Fibroblast of skin of abdomen (primary cell): Measurements from ENCODE around the gene SYNGR2.

Experiments
- DNase-seq: peaks from one replicate; pipeline ENCODE4 v3.0.0-alpha.2; 2013

SYNGR2 gene

GRCh38 chr17:78206298-78206697 lies 37.9 kb downstream of the SYNGR2 start:
- DNase-seq: no peak

- DNase-seq: no peak
Measured at GRCh38 chr17:78208486-78208885, 40.1 kb downstream of the SYNGR2 start.

- DNase-seq: no peak
Measured at GRCh38 chr17:78210111-78210510, 41.7 kb downstream of the SYNGR2 start.

- no peak for DNase-seq
Measured at GRCh38 chr17:78211032-78211431, 42.7 kb downstream of the SYNGR2 start.

- DNase-seq: peak; percentile 87
Measured at GRCh38 chr17:78214016-78214705, 45.8 kb downstream of the SYNGR2 start, which contains the start of gene BIRC5. Gene BIRC5, plus strand, starts transcription at chr17:78214253. Its CDS starts 64 bp downstream, at chr17:78214317.

GRCh38 chr17:78214706-78215061 lies 46.3 kb downstream of the SYNGR2 start:
- DNase-seq: no peak

- DNase-seq: no peak
Measured at GRCh38 chr17:78219396-78220150, 51.2 kb downstream of the SYNGR2 start.
